K562 (cell line): ENCODE results near the gene IGIP. TPM values are rescaled to one million over a fixed set of nuclear protein-coding genes. Genes with fewer than 3 reads are reported as not detected.
A peak's percentile ranks its signal among the peaks of the same experiment; 100 is the strongest.

Experiments
- ARID1B ChIP-seq: fragments of 450-650 bp; IDR thresholded peaks from 2 replicates; pipeline ENCODE4 v1.6.1; 2016; ENCODE audit warnings: antibody characterized with exemption, mild to moderate bottlenecking, inconsistent platforms
- BRD4 ChIP-seq: fragments of 200-600 bp; sonication (generic); IDR thresholded peaks from 2 replicates; pipeline ENCODE4 v1.6.1; 2017; ENCODE audit warnings: inconsistent platforms
- CBFA2T3 ChIP-seq: fragments of 450-650 bp; IDR thresholded peaks from 2 replicates; pipeline ENCODE4 v1.6.1; 2017
- CBX2 ChIP-seq: fragments of 200-600 bp; sonication (generic); IDR thresholded peaks from one replicate; pipeline ENCODE4 v1.6.1; 2012; ENCODE audit warnings: mild to moderate bottlenecking, low read length, inconsistent platforms; ENCODE audit not compliant: insufficient read depth, poor library complexity, severe bottlenecking
- EP400 ChIP-seq: fragments of 450-650 bp; IDR thresholded peaks from 2 replicates; pipeline ENCODE4 v1.6.1; 2017; ENCODE audit warnings: antibody characterized with exemption, mild to moderate bottlenecking, moderate library complexity
- ESRRA ChIP-seq: fragments of 450-650 bp; IDR thresholded peaks from 2 replicates; pipeline ENCODE4 v1.6.1; 2014; ENCODE audit warnings: low read depth, mild to moderate bottlenecking, moderate library complexity, borderline replicate concordance
- GTF2A2 ChIP-seq: IDR thresholded peaks from 2 replicates; pipeline ENCODE4 v1.6.1; 2016; ENCODE audit warnings: mild to moderate bottlenecking, missing genetic modification characterization, missing compliant biosample characterization
- NFE2L1 ChIP-seq: fragments of 450-650 bp; IDR thresholded peaks from 2 replicates; pipeline ENCODE4 v1.6.1; 2016; ENCODE audit warnings: missing genetic modification characterization, low read depth, mild to moderate bottlenecking, missing compliant biosample characterization, moderate library complexity, borderline replicate concordance
- NFIC ChIP-seq: fragments of 450-650 bp; IDR thresholded peaks from 2 replicates; pipeline ENCODE4 v1.6.1; 2017; ENCODE audit warnings: mild to moderate bottlenecking, inconsistent platforms
- NKRF ChIP-seq: fragments of 450-650 bp; IDR thresholded peaks from 2 replicates; pipeline ENCODE4 v1.6.1; 2016; ENCODE audit warnings: borderline replicate concordance
- POLR2B ChIP-seq: fragments of 450-650 bp; IDR thresholded peaks from 2 replicates; pipeline ENCODE4 v1.6.1; 2018; ENCODE audit warnings: low read depth; ENCODE audit not compliant: partially characterized antibody
- POLR3G ChIP-seq: IDR thresholded peaks from 2 replicates; pipeline ENCODE4 v1.6.1; 2011; ENCODE audit not compliant: insufficient read length, insufficient replicate concordance; ENCODE audit errors: extremely low read depth
- SMARCC2 ChIP-seq: fragments of 450-650 bp; IDR thresholded peaks from 2 replicates; pipeline ENCODE4 v1.6.1; 2017; ENCODE audit warnings: antibody characterized with exemption, moderate library complexity, mild to moderate bottlenecking, low read depth
- TAF15 ChIP-seq: fragments of 200-400 bp; formaldehyde crosslinking; IDR thresholded peaks from 2 replicates; pipeline ENCODE4 v1.6.1; 2017; ENCODE audit warnings: mild to moderate bottlenecking, low read depth, low read length, moderate library complexity
- ZFX ChIP-seq: sonication (generic); formaldehyde crosslinking; IDR thresholded peaks from 2 replicates; pipeline ENCODE4 v1.8.0; 2022; ENCODE audit warnings: mild to moderate bottlenecking, missing genetic modification reagents, moderate library complexity
- ZNF280A ChIP-seq: fragments of 450-650 bp; IDR thresholded peaks from 2 replicates; pipeline ENCODE4 v1.6.1; 2018; ENCODE audit warnings: mild to moderate bottlenecking, low read depth; ENCODE audit not compliant: partially characterized antibody
- ZNF551 ChIP-seq: fragments of 250-450 bp; sonication (Bioruptor Pico); IDR thresholded peaks from 2 replicates; pipeline ENCODE4 v1.5.0; 2021; ENCODE audit warnings: mild to moderate bottlenecking, moderate library complexity
- ZNF764 ChIP-seq: fragments of 250-450 bp; sonication (Bioruptor Pico); IDR thresholded peaks from 2 replicates; pipeline ENCODE4 v1.4.0; 2020; ENCODE audit warnings: low read depth, mild to moderate bottlenecking, moderate library complexity
- polyA plus RNA-seq, 8 experiments: library from polyadenylated mRNA; depleted of rRNA in 4 of 8; stranded (reverse) in 5 of 8; unstranded in 3 of 8; fragments of >200 nt; fragmentation: Nextera tagmentation in 2 of 8; fragmentation: Illumina TruSeq in 1 of 8; extraction: Ambion mirVana in 2 of 8; extraction: Trizol in 1 of 8; gene quantifications; 2 replicates each; pipeline versions ENCODE4 v1.2.1 to v1.2.3, GENCODE V29; 2011 to 2014; ENCODE audit warnings: inconsistent platforms in 1 of 8, missing spikeins in 1 of 8
- total RNA-seq, 7 experiments: library from RNA; depleted of rRNA in 6 of 7; stranded (reverse); fragments of >200 nt in 6 of 7; fragmentation: Illumina TruSeq in 2 of 7; extraction: Trizol in 2 of 7; gene quantifications; 2 replicates each; pipeline versions ENCODE4 v1.2.1 to v1.2.3, GENCODE V29; 2011 to 2021; ENCODE audit warnings: low replicate concordance in 1 of 7
- TF ChIP-seq, protein P1 (sequence below), 2 experiments: IDR thresholded peaks; 2 replicates each; pipeline ENCODE4 v1.6.1; 2011; ENCODE audit warnings: borderline replicate concordance in 1 of 2, control low read depth in 1 of 2, low read depth in 1 of 2, low read length in 1 of 2, mild to moderate bottlenecking in 1 of 2, mixed read lengths in 1 of 2, moderate library complexity in 1 of 2; ENCODE audit not compliant: insufficient read depth in 1 of 2, insufficient read length in 1 of 2, poor library complexity in 1 of 2, severe bottlenecking in 1 of 2; ENCODE audit errors: extremely low read depth in 1 of 2

The IGIP gene
- total and polyA plus RNA-seq, 9 of the 15 experiments (the other 6 are each of a cell fraction or from before 2014, with no cell fraction given): 0.52 to 1.6 (median 1.2) TPM

DNA sequence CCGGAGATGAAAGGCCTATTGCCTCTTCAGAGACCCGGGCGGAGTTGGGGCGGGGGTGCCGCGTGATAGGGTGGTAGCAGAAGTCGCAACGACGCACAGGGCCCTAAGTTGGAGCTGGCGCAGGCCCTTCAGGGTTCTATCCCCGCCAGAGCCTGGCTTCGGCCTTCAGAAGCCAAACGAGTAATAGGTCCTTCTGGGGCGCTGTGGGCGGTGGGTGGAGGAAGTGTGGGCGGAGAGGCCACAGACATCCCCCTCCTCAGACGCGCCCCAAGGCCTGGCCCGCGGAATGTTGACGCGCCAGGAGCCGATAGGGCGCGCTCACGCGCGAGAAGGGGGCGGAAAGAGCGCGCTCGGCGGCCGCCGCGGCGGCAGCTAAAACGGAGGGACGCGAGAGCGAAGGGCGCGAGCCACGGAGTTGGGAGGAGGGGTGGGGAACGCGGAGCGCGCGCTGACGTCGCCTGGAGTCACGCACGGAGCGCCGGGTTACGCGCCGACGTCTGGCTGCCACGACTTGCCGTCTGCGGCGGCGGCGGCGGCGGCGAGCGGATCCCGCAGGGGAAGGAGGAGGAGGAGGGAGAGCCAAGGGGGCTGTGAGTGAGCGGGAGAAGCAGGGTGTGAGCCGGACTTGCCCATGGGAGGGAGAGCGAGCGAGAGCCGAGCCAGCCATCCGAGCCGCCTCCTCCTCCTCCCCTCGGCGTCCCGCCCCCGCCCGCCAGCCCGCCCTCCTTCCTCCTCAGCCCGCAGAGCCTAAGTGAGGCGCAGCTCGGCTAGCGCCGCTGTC is 18.2 kb upstream of the IGIP start (continued):
- TF ChIP-seq ZNF764 (CRISPR knock-in tag) (no peak), ZNF280A (no peak), ZNF551 (no peak), NFE2L1 (no peak), POLR2B (peak; percentile 85), EP400 (peak; percentile 80), NKRF (peak; percentile 47; the same call in 1 of the 2 replicates), POLR3G (no peak), GTF2A2 (no peak), CBFA2T3 (no peak), BRD4 (peak; percentile 52; the same call in 1 of the 2 replicates), CBX2 (no peak), NFIC (peak; percentile 48), TAF15 (no peak), ARID1B (0 out of 2 replicates have a peak, but pooled peaks have one; percentile 36), SMARCC2 (no peak; the same call in none of the 2 replicates), ZFX (CRISPR knock-in tag) (peak; percentile 99), ESRRA (peak; percentile 13; the same call in 1 of the 2 replicates)
- TF ChIP-seq, protein P1, sequence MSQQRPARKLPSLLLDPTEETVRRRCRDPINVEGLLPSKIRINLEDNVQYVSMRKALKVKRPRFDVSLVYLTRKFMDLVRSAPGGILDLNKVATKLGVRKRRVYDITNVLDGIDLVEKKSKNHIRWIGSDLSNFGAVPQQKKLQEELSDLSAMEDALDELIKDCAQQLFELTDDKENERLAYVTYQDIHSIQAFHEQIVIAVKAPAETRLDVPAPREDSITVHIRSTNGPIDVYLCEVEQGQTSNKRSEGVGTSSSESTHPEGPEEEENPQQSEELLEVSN (IDR thresholded peaks at IDR 0.05; ENCODE audit: borderline replicate concordance in 1 of 2, extremely low read depth in 1 of 2, insufficient read depth in 1 of 2, insufficient read length in 1 of 2, low read depth in 1 of 2, low read length in 1 of 2, poor library complexity in 1 of 2, severe bottlenecking in 1 of 2): peak; percentile 22 to 65
